Fibroblast of villous mesenchyme (primary cell): ENCODE measurements around the gene KLK13. TPM values are rescaled to one million over a fixed set of nuclear protein-coding genes. Genes with fewer than 3 reads are reported as not detected.
A peak's percentile ranks its signal among the peaks of the same experiment; 100 is the strongest.

Source experiments
- DNase-seq: peaks from one replicate; pipeline ENCODE4 v3.0.0-alpha.2; 2010; ENCODE audit warnings: low read depth
- H3K4me3 ChIP-seq: 2 replicates; pipeline ENCODE4 v1.5.1; 2011; ENCODE audit warnings: low read depth, mild to moderate bottlenecking, low read length
- total RNA-seq: library from RNA; depleted of rRNA; stranded (reverse); fragments of >200 nt; gene quantifications from 2 replicates; pipeline ENCODE4 v1.2.3, GENCODE V29; 2012
- TF ChIP-seq, protein P1 (sequence below): IDR thresholded peaks from 2 replicates; pipeline ENCODE4 v1.5.1; 2012; ENCODE audit warnings: low read depth, mild to moderate bottlenecking, low read length; ENCODE audit not compliant: insufficient read depth

The KLK13 gene
- total RNA-seq, 1 donor, result not detected

GRCh38 chr19:51098365-51099046 lies 33.6 kb upstream of the KLK13 start:
- no peak for DNase-seq
- TF ChIP-seq, protein P1, sequence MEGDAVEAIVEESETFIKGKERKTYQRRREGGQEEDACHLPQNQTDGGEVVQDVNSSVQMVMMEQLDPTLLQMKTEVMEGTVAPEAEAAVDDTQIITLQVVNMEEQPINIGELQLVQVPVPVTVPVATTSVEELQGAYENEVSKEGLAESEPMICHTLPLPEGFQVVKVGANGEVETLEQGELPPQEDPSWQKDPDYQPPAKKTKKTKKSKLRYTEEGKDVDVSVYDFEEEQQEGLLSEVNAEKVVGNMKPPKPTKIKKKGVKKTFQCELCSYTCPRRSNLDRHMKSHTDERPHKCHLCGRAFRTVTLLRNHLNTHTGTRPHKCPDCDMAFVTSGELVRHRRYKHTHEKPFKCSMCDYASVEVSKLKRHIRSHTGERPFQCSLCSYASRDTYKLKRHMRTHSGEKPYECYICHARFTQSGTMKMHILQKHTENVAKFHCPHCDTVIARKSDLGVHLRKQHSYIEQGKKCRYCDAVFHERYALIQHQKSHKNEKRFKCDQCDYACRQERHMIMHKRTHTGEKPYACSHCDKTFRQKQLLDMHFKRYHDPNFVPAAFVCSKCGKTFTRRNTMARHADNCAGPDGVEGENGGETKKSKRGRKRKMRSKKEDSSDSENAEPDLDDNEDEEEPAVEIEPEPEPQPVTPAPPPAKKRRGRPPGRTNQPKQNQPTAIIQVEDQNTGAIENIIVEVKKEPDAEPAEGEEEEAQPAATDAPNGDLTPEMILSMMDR, result no peak
- no peak overlapping the region for H3K4me3 ChIP-seq

- no peak overlapping the region for H3K4me3 ChIP-seq
Observed at GRCh38 chr19:51097796-51098195, 32.9 kb upstream of the KLK13 start.

DNA sequence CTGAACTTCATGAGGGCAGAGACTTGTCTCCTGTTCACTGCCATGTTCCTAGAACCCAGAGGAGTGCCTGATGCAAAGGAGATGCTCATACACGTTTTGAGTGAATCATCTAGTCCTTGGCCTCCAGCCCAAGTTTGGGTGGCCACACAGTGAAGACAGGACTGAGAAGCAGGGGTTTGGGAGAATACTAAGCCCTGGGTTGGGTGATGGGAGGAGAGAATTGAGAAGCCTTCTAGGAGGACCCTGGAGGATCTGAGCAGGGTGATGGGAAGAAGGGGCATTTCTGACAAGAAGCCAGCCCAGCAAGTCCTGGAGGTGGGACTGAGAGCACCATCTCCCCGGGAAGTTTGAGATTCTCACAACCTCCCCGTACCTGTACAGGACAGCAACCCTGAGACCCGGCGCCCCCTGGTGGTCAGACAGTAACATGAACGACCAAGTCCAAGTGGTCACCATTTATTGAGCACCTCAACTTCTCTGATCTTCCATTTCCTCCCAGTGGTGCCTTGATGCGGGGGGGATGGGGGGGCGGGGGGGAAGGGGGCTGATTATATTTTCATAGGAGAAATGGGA lies 32.4 kb upstream of the KLK13 start:
- TF ChIP-seq, protein P1, result peak; percentile 67
- H3K4me3 ChIP-seq, result no peak overlapping the region
- peak; percentile 45 for DNase-seq

More at GRCh38 chr19:51097796-51098195, 32.9 kb upstream of the KLK13 start:
- DNase-seq, result no peak
- TF ChIP-seq, protein P1, result no peak

- no peak for DNase-seq
- TF ChIP-seq, protein P1, result peak; percentile 5
Observed at GRCh38 chr19:51096473-51097165, 31.7 kb upstream of the KLK13 start.

DNA sequence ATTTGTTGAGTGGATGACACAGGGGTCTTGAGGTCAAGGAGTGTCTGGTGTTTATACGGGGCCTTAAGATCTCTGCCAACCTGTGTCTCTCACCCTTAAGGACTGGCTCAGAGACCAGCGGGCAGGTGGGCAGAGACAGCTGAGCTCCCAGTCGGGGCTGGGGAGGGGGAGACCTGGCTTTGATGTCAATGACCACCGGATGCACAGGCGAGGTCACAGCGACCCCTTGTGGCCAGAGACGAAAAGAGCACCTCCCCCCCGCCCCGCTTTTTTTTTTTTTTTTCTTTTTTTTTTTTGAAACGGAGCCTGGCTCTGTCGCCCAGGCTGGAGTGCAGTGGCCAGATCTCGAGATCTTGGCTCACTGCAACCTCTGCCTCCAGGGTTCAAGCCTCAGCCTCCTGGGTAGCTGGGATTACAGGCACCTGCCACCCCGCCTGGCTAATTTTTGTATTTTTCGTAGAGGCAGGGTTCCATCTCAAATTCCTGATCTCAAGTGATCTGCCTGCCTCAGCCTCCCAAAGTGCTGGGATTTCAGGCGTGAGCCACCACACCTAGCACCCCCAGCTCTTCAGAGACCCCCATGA lies 29.9 kb upstream of the KLK13 start:
- H3K4me3 ChIP-seq, result no peak overlapping the region
- TF ChIP-seq, protein P1, result peak; percentile 61
- peak; percentile 21 for DNase-seq

More at GRCh38 chr19:51096473-51097165, 31.7 kb upstream of the KLK13 start:
- H3K4me3 ChIP-seq, result no peak overlapping the region

GRCh38 chr19:51093510-51094345 lies 28.8 kb upstream of the KLK13 start:
- no peak for DNase-seq
- TF ChIP-seq, protein P1, result no peak
- H3K4me3 ChIP-seq, result no peak overlapping the region
